HepG2 (cell line): ENCODE data around the gene KLC3. TPM values are rescaled to one million over a fixed set of nuclear protein-coding genes. Genes with fewer than 3 reads are reported as not detected.

ENCODE experiments used
- CREM ChIP-seq, 2 experiments: sonication (generic) in 1 of 2; formaldehyde crosslinking in 1 of 2; IDR thresholded peaks; 2 replicates each; pipeline versions ENCODE4 v1.4.0 to v1.6.1; 2016 to 2020; ENCODE audit warnings: antibody characterized with exemption in 1 of 2, mild to moderate bottlenecking in 1 of 2, missing genetic modification reagents in 1 of 2
- GABPA ChIP-seq, 2 experiments: IDR thresholded peaks; 2 replicates each; pipeline ENCODE4 v1.6.1; 2011 to 2016; ENCODE audit warnings: low read depth in 2 of 2, low read length in 1 of 2, missing biosample characterization in 1 of 2, missing genetic modification characterization in 1 of 2
- HDAC2 ChIP-seq: sonication (generic); formaldehyde crosslinking; IDR thresholded peaks from 2 replicates; pipeline ENCODE4 v1.4.0; 2020; ENCODE audit warnings: missing genetic modification reagents
- KDM6A ChIP-seq: IDR thresholded peaks from 2 replicates; pipeline ENCODE4 v1.6.1; 2016; ENCODE audit warnings: low read depth
- MAFK ChIP-seq, 2 experiments: IDR thresholded peaks in 1 of 2; conservative IDR thresholded peaks in 1 of 2; 2 replicates each; pipeline ENCODE4 v1.6.1; 2011; ENCODE audit warnings: improper control_type of control experiment in 2 of 2, low read length in 2 of 2
- MED1 ChIP-seq: sonication (generic); formaldehyde crosslinking; IDR thresholded peaks from 2 replicates; pipeline ENCODE4 v1.4.0; 2020; ENCODE audit warnings: missing genetic modification reagents
- SMAD3 ChIP-seq: sonication (generic); formaldehyde crosslinking; IDR thresholded peaks from 2 replicates; pipeline ENCODE4 v1.4.0; 2020; ENCODE audit warnings: missing genetic modification reagents
- ZBTB42 ChIP-seq: sonication (generic); formaldehyde crosslinking; IDR thresholded peaks from 2 replicates; pipeline ENCODE4 v1.5.0; 2020; ENCODE audit warnings: mild to moderate bottlenecking, missing genetic modification reagents
- ZNF292 ChIP-seq: sonication (generic); formaldehyde crosslinking; IDR thresholded peaks from 2 replicates; pipeline ENCODE4 v1.8.1; 2022; ENCODE audit warnings: mild to moderate bottlenecking, low read depth, missing genetic modification reagents, borderline replicate concordance
- polyA plus RNA-seq, 8 experiments: library from polyadenylated mRNA; depleted of rRNA in 3 of 8; stranded (reverse) in 7 of 8; unstranded in 1 of 8; fragments of >200 nt; fragmentation: Illumina TruSeq in 4 of 8; extraction: Trizol in 4 of 8; gene quantifications; 2 replicates each; pipeline versions ENCODE4 v1.2.1 to v1.2.3, GENCODE V29; 2011 to 2016; ENCODE audit warnings: low read depth in 4 of 8, missing spikeins in 1 of 8, mixed read lengths in 1 of 8; ENCODE audit not compliant: insufficient read depth in 1 of 8
- total RNA-seq, 5 experiments: library from RNA; depleted of rRNA; stranded (reverse); fragments of >200 nt; fragmentation: Illumina TruSeq; extraction: Trizol; gene quantifications; 2 replicates each; pipeline ENCODE4 v1.2.3, GENCODE V29; 2016; ENCODE audit warnings: low read depth in 1 of 5
- TF ChIP-seq, protein P1 (sequence below): sonication (generic); formaldehyde crosslinking; IDR thresholded peaks from 2 replicates; pipeline ENCODE4 v1.5.1; 2020; ENCODE audit warnings: mild to moderate bottlenecking, missing genetic modification reagents, moderate library complexity
- TF ChIP-seq, protein P2 (sequence below): IDR thresholded peaks from 2 replicates; pipeline ENCODE4 v1.6.1; 2012; ENCODE audit warnings: inconsistent platforms
- TF ChIP-seq, protein P3 (sequence below): IDR thresholded peaks from 2 replicates; pipeline ENCODE4 v1.6.1; 2016; ENCODE audit warnings: control low read depth
- TF ChIP-seq, protein P4 (sequence below): sonication (generic); formaldehyde crosslinking; IDR thresholded peaks from 2 replicates; pipeline ENCODE4 v1.4.0; 2020; ENCODE audit warnings: missing genetic modification reagents
- TF ChIP-seq, protein P5 (sequence below): IDR thresholded peaks from 2 replicates; pipeline ENCODE4 v1.4.0; 2020; ENCODE audit warnings: mild to moderate bottlenecking, missing genetic modification reagents
- TF ChIP-seq, protein P6 (sequence below): sonication (generic); formaldehyde crosslinking; IDR thresholded peaks from 2 replicates; pipeline ENCODE4 v1.4.0; 2020; ENCODE audit warnings: missing genetic modification reagents

Gene KLC3
- total and polyA plus RNA-seq, 2 of the 13 experiments (the other 11 are each of a cell fraction or from before 2014, with no cell fraction given), result 0.13 TPM; not detected in 1

DNA sequence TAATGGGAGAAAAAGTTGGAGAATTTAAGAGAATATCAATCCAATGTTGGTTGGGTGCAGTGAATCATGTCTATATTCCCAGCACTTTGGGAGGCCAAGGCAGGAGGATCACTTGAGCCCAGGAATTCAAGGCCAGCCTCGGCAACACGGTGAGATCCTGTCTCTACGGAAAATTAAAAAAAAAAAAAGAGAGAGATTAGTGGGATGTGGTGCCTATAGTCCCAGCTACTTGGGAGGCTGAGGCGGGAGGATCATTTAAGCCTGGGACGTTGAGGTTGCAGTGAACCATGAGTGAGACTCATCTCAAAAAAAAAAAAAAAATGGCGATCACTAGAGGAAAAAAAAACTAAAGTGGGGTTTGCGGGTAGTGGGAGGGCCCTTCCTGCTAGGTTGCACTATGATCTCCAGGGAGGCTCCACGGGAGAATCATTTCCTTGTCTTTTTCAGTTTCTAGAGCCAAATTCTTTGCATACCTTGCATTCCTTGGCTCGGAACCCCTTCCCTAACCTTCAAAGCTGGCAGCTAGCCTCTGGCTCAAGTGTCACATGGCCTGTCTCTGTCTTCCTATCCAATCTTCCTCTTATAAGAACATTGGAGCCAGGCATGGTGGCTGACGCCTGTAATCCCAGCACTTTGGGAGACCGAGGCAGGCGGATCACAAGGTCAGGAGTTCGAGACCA is 35.6 kb downstream of the KLC3 start (continued):
- TF ChIP-seq, protein P1, sequence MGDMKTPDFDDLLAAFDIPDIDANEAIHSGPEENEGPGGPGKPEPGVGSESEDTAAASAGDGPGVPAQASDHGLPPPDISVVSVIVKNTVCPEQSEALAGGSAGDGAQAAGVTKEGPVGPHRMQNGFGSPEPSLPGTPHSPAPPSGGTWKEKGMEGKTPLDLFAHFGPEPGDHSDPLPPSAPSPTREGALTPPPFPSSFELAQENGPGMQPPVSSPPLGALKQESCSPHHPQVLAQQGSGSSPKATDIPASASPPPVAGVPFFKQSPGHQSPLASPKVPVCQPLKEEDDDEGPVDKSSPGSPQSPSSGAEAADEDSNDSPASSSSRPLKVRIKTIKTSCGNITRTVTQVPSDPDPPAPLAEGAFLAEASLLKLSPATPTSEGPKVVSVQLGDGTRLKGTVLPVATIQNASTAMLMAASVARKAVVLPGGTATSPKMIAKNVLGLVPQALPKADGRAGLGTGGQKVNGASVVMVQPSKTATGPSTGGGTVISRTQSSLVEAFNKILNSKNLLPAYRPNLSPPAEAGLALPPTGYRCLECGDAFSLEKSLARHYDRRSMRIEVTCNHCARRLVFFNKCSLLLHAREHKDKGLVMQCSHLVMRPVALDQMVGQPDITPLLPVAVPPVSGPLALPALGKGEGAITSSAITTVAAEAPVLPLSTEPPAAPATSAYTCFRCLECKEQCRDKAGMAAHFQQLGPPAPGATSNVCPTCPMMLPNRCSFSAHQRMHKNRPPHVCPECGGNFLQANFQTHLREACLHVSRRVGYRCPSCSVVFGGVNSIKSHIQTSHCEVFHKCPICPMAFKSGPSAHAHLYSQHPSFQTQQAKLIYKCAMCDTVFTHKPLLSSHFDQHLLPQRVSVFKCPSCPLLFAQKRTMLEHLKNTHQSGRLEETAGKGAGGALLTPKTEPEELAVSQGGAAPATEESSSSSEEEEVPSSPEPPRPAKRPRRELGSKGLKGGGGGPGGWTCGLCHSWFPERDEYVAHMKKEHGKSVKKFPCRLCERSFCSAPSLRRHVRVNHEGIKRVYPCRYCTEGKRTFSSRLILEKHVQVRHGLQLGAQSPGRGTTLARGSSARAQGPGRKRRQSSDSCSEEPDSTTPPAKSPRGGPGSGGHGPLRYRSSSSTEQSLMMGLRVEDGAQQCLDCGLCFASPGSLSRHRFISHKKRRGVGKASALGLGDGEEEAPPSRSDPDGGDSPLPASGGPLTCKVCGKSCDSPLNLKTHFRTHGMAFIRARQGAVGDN (CRISPR knock-in tag), result peak; percentile 44
- TF ChIP-seq, protein P2, sequence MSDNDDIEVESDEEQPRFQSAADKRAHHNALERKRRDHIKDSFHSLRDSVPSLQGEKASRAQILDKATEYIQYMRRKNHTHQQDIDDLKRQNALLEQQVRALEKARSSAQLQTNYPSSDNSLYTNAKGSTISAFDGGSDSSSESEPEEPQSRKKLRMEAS, result 0 out of 2 replicates have a peak, but pooled peaks have one; percentile 19
- TF ChIP-seq, protein P3, sequence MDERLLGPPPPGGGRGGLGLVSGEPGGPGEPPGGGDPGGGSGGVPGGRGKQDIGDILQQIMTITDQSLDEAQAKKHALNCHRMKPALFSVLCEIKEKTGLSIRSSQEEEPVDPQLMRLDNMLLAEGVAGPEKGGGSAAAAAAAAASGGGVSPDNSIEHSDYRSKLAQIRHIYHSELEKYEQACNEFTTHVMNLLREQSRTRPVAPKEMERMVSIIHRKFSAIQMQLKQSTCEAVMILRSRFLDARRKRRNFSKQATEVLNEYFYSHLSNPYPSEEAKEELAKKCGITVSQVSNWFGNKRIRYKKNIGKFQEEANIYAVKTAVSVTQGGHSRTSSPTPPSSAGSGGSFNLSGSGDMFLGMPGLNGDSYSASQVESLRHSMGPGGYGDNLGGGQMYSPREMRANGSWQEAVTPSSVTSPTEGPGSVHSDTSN (CRISPR knock-in tag), result no peak
- TF ChIP-seq HDAC2 (CRISPR knock-in tag) (peak; percentile 82), KDM6A (CRISPR knock-in tag) (0 out of 2 replicates have a peak, but pooled peaks have one; percentile 43), ZNF292 (CRISPR knock-in tag) (0 out of 2 replicates have a peak, but pooled peaks have one; percentile 32), MED1 (CRISPR knock-in tag) (peak; percentile 59), MAFK (conservative IDR thresholded peaks at IDR 0.05 in 1 of 2, IDR thresholded peaks at IDR 0.05 in 1 of 2; ENCODE audit: low read length in 2 of 2) (peak; percentile 26 to 44; a peak in 3 of 4 replicates), SMAD3 (CRISPR knock-in tag) (peak; percentile 34; the same call in 1 of the 2 replicates), GABPA (IDR thresholded peaks at IDR 0.05; ENCODE audit: low read depth, low read length) (no peak), GABPA (CRISPR knock-in tag; IDR thresholded peaks at IDR 0.05; ENCODE audit: low read depth) (peak; percentile 20; the same call in 1 of the 2 replicates), ZBTB42 (CRISPR knock-in tag) (no peak), CREM (IDR thresholded peaks at IDR 0.05) (0 out of 2 replicates have a peak, but pooled peaks have one; percentile 27), CREM (CRISPR knock-in tag; IDR thresholded peaks at IDR 0.05) (no peak)
- TF ChIP-seq, protein P4, sequence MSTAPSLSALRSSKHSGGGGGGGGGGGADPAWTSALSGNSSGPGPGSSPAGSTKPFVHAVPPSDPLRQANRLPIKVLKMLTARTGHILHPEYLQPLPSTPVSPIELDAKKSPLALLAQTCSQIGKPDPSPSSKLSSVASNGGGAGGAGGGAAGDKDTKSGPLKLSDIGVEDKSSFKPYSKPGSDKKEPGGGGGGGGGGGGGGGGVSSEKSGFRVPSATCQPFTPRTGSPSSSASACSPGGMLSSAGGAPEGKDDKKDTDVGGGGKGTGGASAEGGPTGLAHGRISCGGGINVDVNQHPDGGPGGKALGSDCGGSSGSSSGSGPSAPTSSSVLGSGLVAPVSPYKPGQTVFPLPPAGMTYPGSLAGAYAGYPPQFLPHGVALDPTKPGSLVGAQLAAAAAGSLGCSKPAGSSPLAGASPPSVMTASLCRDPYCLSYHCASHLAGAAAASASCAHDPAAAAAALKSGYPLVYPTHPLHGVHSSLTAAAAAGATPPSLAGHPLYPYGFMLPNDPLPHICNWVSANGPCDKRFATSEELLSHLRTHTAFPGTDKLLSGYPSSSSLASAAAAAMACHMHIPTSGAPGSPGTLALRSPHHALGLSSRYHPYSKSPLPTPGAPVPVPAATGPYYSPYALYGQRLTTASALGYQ (CRISPR knock-in tag), result 0 out of 2 replicates have a peak, but pooled peaks have one; percentile 35
- TF ChIP-seq, protein P5, sequence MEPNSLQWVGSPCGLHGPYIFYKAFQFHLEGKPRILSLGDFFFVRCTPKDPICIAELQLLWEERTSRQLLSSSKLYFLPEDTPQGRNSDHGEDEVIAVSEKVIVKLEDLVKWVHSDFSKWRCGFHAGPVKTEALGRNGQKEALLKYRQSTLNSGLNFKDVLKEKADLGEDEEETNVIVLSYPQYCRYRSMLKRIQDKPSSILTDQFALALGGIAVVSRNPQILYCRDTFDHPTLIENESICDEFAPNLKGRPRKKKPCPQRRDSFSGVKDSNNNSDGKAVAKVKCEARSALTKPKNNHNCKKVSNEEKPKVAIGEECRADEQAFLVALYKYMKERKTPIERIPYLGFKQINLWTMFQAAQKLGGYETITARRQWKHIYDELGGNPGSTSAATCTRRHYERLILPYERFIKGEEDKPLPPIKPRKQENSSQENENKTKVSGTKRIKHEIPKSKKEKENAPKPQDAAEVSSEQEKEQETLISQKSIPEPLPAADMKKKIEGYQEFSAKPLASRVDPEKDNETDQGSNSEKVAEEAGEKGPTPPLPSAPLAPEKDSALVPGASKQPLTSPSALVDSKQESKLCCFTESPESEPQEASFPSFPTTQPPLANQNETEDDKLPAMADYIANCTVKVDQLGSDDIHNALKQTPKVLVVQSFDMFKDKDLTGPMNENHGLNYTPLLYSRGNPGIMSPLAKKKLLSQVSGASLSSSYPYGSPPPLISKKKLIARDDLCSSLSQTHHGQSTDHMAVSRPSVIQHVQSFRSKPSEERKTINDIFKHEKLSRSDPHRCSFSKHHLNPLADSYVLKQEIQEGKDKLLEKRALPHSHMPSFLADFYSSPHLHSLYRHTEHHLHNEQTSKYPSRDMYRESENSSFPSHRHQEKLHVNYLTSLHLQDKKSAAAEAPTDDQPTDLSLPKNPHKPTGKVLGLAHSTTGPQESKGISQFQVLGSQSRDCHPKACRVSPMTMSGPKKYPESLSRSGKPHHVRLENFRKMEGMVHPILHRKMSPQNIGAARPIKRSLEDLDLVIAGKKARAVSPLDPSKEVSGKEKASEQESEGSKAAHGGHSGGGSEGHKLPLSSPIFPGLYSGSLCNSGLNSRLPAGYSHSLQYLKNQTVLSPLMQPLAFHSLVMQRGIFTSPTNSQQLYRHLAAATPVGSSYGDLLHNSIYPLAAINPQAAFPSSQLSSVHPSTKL (CRISPR knock-in tag), result peak; percentile 55
- TF ChIP-seq, protein P6, sequence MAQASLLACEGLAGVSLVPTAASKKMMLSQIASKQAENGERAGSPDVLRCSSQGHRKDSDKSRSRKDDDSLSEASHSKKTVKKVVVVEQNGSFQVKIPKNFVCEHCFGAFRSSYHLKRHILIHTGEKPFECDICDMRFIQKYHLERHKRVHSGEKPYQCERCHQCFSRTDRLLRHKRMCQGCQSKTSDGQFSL (CRISPR knock-in tag), result no peak
